ENCODE results near the gene STK4.

- TF ChIP-seq CTCF (IDR thresholded peaks at IDR 0.05): no peak
- no peak for TF ChIP-seq POLR2A (IDR thresholded peaks at IDR 0.05)
Measured at GRCh38 chr20:45060294-45060693, 94.0 kb downstream of the STK4 start.

Measured in ovary (tissue), 3 donors.